ENCODE results near the gene PFKFB2. TPM values are rescaled to one million over a fixed set of nuclear protein-coding genes. Genes with fewer than 3 reads are reported as not detected.
"Not testable (repeated sequence)": the region's sequence is repeated elsewhere in the genome, so short reads cannot be mapped to it uniquely, and the experiment has no call there.

Gene PFKFB2
- total RNA-seq, 2 experiments from 2014 or later, result 3.2 to 4.0 TPM

DNA sequence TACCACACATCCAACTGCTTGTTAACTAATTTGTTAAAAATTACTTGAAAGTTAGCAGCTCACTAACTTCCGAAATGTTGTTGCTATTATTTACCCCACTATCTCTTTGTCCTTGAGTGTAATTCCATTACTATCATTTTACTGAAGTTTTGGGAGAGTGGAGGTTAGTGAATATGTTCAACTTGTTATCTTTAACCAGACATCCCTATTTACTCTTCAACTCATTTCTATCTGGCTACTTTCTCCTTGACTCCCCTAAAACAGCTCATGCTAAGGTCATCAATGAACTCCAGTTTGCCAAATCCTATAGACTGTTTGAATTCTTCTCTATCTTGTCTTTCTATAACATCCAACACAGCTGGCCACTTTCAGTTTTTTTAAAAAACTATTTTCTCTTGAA lies 16.2 kb upstream of the PFKFB2 start:
- H3K27me3 ChIP-seq (ENCODE audit: control insufficient read depth in 1 of 2, insufficient read depth in 2 of 2, low read length in 2 of 2), result peaks cover 4 to 14% of the 10 kb centered on the region in 2 experiments
- no peak overlapping the region for H3K4me3 ChIP-seq (ENCODE audit: low read length)
- H3K9me3 Mint-ChIP-seq, result no peaks in the 10 kb centered on the region
- TF ChIP-seq, protein P1, sequence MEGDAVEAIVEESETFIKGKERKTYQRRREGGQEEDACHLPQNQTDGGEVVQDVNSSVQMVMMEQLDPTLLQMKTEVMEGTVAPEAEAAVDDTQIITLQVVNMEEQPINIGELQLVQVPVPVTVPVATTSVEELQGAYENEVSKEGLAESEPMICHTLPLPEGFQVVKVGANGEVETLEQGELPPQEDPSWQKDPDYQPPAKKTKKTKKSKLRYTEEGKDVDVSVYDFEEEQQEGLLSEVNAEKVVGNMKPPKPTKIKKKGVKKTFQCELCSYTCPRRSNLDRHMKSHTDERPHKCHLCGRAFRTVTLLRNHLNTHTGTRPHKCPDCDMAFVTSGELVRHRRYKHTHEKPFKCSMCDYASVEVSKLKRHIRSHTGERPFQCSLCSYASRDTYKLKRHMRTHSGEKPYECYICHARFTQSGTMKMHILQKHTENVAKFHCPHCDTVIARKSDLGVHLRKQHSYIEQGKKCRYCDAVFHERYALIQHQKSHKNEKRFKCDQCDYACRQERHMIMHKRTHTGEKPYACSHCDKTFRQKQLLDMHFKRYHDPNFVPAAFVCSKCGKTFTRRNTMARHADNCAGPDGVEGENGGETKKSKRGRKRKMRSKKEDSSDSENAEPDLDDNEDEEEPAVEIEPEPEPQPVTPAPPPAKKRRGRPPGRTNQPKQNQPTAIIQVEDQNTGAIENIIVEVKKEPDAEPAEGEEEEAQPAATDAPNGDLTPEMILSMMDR (IDR thresholded peaks at IDR 0.05), result no peak
- no peaks in the 10 kb centered on the region for H3K9me3 ChIP-seq (ENCODE audit: control insufficient read depth in 1 of 2, insufficient read depth in 1 of 2, low read length in 2 of 2)
- peaks cover 21% of the 10 kb centered on the region for H3K27me3 Mint-ChIP-seq
- no peaks in the 10 kb centered on the region for H3K4me1 ChIP-seq (ENCODE audit: insufficient read depth, low read length)
- no peaks in the 10 kb centered on the region for H3K36me3 ChIP-seq (ENCODE audit: insufficient read depth, low read length)
- no peak overlapping the region for H3K27ac ChIP-seq (ENCODE audit: low read depth in 1 of 2, low read length in 2 of 2)
- DNase-seq (no peak), ATAC-seq (ENCODE audit: poor library complexity) (no peak)
- CTCF ChIA-PET, result no interaction called here
- intact Hi-C loops (cut with DNase I, micrococcal nuclease), result no loop called here
- H3K27ac Mint-ChIP-seq, result no peak overlapping the region
- no peak overlapping the region for H3K4me3 Mint-ChIP-seq
- no peaks in the 10 kb centered on the region for H3K36me3 Mint-ChIP-seq (ENCODE audit: low read depth)
- H3K4me1 Mint-ChIP-seq (ENCODE audit: low read depth), result no peaks in the 10 kb centered on the region
- POLR2A ChIA-PET, result no interaction called here

DNA sequence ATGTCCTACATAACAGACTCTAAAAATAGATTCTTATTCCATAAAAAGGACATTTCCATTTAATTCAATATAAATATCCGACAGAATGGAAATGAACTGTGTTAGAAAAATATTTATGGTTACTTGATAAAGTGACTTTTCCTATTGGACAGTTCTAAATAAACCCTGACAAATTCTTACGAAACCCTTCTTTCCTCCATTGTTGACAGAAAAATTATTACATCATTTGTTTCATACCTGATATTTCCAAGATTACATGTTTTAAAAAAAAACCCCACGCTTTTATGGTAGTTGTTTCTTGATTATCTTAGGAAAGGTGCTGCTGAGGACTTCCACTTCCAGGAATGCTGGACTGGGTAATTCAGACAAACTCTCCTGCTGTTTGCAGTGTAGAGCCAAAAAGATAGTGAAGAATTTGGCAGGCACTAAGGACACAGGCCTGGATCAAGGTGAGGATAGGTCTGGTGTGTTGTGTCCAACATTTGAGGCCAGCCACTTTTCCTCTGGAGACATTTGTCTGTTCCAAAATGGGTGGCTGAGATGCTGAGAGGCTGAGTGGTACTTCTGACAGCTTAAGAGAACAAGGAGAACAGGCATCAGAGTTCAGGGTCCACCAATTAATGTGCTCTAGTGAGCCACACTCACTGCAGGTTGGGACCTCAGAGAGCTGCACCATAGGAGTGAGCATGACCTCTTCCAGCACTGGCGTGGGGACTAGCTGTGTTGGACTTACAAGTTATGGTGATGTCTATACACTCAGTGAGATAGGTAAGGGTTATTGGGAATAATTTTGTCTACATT lies 13.5 kb upstream of the PFKFB2 start:
- intact Hi-C loops (cut with DNase I, micrococcal nuclease), result no loop called here
- H3K4me3 Mint-ChIP-seq, result no peak overlapping the region
- H3K4me1 Mint-ChIP-seq (ENCODE audit: low read depth), result peaks cover 19% of the 10 kb centered on the region
- peaks cover 7% of the 10 kb centered on the region for H3K36me3 Mint-ChIP-seq (ENCODE audit: low read depth)
- no peaks in the 10 kb centered on the region for H3K9me3 ChIP-seq (ENCODE audit: control insufficient read depth in 1 of 2, insufficient read depth in 1 of 2, low read length in 2 of 2)
- H3K9me3 Mint-ChIP-seq, result no peaks in the 10 kb centered on the region
- no peak overlapping the region for H3K27ac ChIP-seq (ENCODE audit: low read depth in 1 of 2, low read length in 2 of 2)
- no peak overlapping the region for H3K4me3 ChIP-seq (ENCODE audit: low read length)
- H3K4me1 ChIP-seq (ENCODE audit: insufficient read depth, low read length), result no peaks in the 10 kb centered on the region
- H3K27me3 Mint-ChIP-seq, result peaks cover 7% of the 10 kb centered on the region
- ChIA-PET CTCF (interaction anchor here (1.4 to 1.7 kb wide), 1 partner anchor 10 kb away, joined by 4 to 7 read pairs; no protein-coding TSS in a partner anchor), POLR2A (no interaction called here)
- no peaks in the 10 kb centered on the region for H3K36me3 ChIP-seq (ENCODE audit: insufficient read depth, low read length)
- H3K27ac Mint-ChIP-seq, result no peak overlapping the region
- DNase-seq, result no peak
- no peak for ATAC-seq (ENCODE audit: poor library complexity)
- TF ChIP-seq, protein P1 (IDR thresholded peaks at IDR 0.05), result no peak
- H3K27me3 ChIP-seq (ENCODE audit: control insufficient read depth in 1 of 2, insufficient read depth in 2 of 2, low read length in 2 of 2), result peaks cover 0 to 7% of the 10 kb centered on the region in 2 experiments

DNA sequence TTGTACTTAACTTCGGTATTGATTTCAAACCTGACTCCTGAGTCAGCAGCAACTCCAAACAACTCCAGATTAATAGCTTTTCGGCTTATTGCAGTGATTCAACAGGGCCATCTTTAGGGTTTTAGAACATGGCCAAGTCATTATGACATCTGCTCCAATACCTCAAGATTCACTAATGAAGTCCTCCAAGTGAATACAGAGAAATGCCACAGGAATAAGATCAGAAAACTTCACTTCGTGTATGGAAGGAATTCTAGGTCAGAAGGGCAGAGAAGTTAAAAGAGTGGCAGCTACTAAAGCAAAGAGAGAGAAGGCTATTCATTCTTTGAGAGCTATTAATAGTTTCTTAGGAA lies 12.9 kb upstream of the PFKFB2 start:
- peaks cover 2% of the 10 kb centered on the region for H3K27me3 Mint-ChIP-seq
- no peaks in the 10 kb centered on the region for H3K9me3 ChIP-seq (ENCODE audit: control insufficient read depth in 1 of 2, insufficient read depth in 1 of 2, low read length in 2 of 2)
- H3K27me3 ChIP-seq (ENCODE audit: control insufficient read depth in 1 of 2, insufficient read depth in 2 of 2, low read length in 2 of 2), result peaks cover 0 to 7% of the 10 kb centered on the region in 2 experiments
- no peaks in the 10 kb centered on the region for H3K9me3 Mint-ChIP-seq
- no peak overlapping the region for H3K4me3 Mint-ChIP-seq
- no peak overlapping the region for H3K27ac ChIP-seq (ENCODE audit: low read depth in 1 of 2, low read length in 2 of 2)
- H3K36me3 ChIP-seq (ENCODE audit: insufficient read depth, low read length), result no peaks in the 10 kb centered on the region
- H3K4me1 ChIP-seq (ENCODE audit: insufficient read depth, low read length), result no peaks in the 10 kb centered on the region
- H3K36me3 Mint-ChIP-seq (ENCODE audit: low read depth), result peaks cover 13% of the 10 kb centered on the region
- intact Hi-C loops (cut with DNase I, micrococcal nuclease), result no loop called here
- ChIA-PET CTCF (interaction anchor here (0.6 to 1.7 kb wide), 3 partner anchors 10 to 365 kb away, joined by 3 to 7 read pairs (median 3); no protein-coding TSS in a partner anchor), POLR2A (interaction anchor here (0.7 kb wide), 1 partner anchor 215 kb away, joined by 5 read pairs; no protein-coding TSS in a partner anchor)
- ATAC-seq (ENCODE audit: poor library complexity) (no peak), DNase-seq (no peak)
- H3K27ac Mint-ChIP-seq, result no peak overlapping the region
- no peak overlapping the region for H3K4me3 ChIP-seq (ENCODE audit: low read length)
- peaks cover 25% of the 10 kb centered on the region for H3K4me1 Mint-ChIP-seq (ENCODE audit: low read depth)
- TF ChIP-seq, protein P1 (IDR thresholded peaks at IDR 0.05), result no peak

DNA sequence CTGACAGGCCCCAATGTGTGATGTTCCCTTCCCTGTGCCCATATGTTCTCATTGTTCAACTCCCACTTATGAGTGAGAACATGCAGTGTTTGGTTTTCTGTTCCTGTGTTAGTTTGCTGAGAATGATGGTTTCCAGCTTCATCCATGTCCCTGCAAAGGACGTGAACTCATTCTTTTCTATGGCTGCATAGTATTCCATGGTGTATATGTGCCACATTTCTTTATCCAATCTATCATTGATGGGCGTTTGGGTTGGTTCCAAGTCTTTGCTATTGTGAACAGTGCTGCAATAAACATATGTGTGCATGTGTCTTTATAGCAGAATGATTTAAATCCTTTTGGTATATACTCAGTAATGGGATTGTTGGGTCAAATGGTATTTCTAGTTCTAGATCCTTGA lies 11.7 kb upstream of the PFKFB2 start:
- CTCF ChIA-PET, result interaction anchor here (1.7 kb wide), 1 partner anchor 8 kb away, joined by 7 read pairs; no protein-coding TSS in a partner anchor
- H3K4me3 ChIP-seq (ENCODE audit: low read length); intact Hi-C loops (cut with DNase I, micrococcal nuclease); H3K27me3 ChIP-seq (ENCODE audit: control insufficient read depth in 1 of 2, insufficient read depth in 2 of 2, low read length in 2 of 2); H3K36me3 ChIP-seq (ENCODE audit: insufficient read depth, low read length); H3K9me3 ChIP-seq (ENCODE audit: control insufficient read depth in 1 of 2, insufficient read depth in 1 of 2, low read length in 2 of 2); ATAC-seq (ENCODE audit: poor library complexity); H3K27ac ChIP-seq (ENCODE audit: low read depth in 1 of 2, low read length in 2 of 2); H3K27me3 Mint-ChIP-seq; H3K4me3 Mint-ChIP-seq; DNase-seq; H3K27ac Mint-ChIP-seq; H3K9me3 Mint-ChIP-seq; H3K4me1 ChIP-seq (ENCODE audit: insufficient read depth, low read length): not testable (repeated sequence)
- Mint-ChIP-seq H3K36me3 (ENCODE audit: low read depth) (peaks cover 26% of the 10 kb centered on the region), H3K4me1 (ENCODE audit: low read depth) (peaks cover 38% of the 10 kb centered on the region)
- POLR2A ChIA-PET, result interaction anchor here (0.7 kb wide), 1 partner anchor 481 kb away, joined by 3 read pairs; no protein-coding TSS in a partner anchor
